Adrenal gland (tissue), 12 donors: ENCODE data around the gene ANKRD42. TPM values are rescaled to one million over a fixed set of nuclear protein-coding genes. Genes with fewer than 3 reads are reported as not detected.

ENCODE experiments used
- DNase-seq, 7 donors: peaks; one replicate each; pipeline ENCODE4 v3.0.0-alpha.2; 2019 to 2020
- H3K27ac ChIP-seq, 5 donors: fragments of 200-600 bp; sonication (generic) in 4 of 5; 1 replicate in 3 of 5; 2 replicates in 2 of 5; pipeline versions ENCODE4 v1.5.1 to v1.8.0; 2016 to 2020; ENCODE audit warnings: mild to moderate bottlenecking in 1 of 5
- H3K27me3 ChIP-seq: fragments of 200-600 bp; 2 replicates; pipeline ENCODE4 v1.8.0; 2021
- H3K36me3 ChIP-seq, 2 donors: fragments of 200-600 bp; replicated peaks in 1 of 2; 1 replicate in 1 of 2; 2 replicates in 1 of 2; pipeline versions ENCODE4 v1.5.1 to v1.8.0; 2018 to 2022
- H3K4me1 ChIP-seq, 2 donors: fragments of 200-600 bp; replicated peaks in 1 of 2; 1 replicate in 1 of 2; 2 replicates in 1 of 2; pipeline versions ENCODE4 v1.5.1 to v1.8.0; 2018 to 2021
- H3K4me3 ChIP-seq, 4 donors: fragments of 200-600 bp; sonication (generic) in 3 of 4; one replicate each; pipeline ENCODE4 v1.5.1; 2016 to 2018
- H3K9me3 ChIP-seq, 3 donors: fragments of 200-600 bp; sonication (generic) in 1 of 3; replicated peaks in 1 of 3; 1 replicate in 2 of 3; 2 replicates in 1 of 3; pipeline versions ENCODE4 v1.5.1 to v1.8.0; 2016 to 2021
- CTCF ChIP-seq, 6 experiments: fragments of 450-650 bp in 4 of 6; fragments of 200-600 bp in 2 of 6; sonication (generic) in 1 of 6; IDR thresholded peaks; 1 replicate in 5 of 6; 2 replicates in 1 of 6; pipeline versions ENCODE4 v1.5.1 to v1.8.0; 2016 to 2021; ENCODE audit warnings: antibody characterized with exemption in 6 of 6, mild to moderate bottlenecking in 2 of 6, moderate library complexity in 1 of 6
- POLR2A ChIP-seq, 2 donors: fragments of 450-650 bp; IDR thresholded peaks; one replicate each; pipeline ENCODE4 v1.6.1; 2017; ENCODE audit warnings: antibody characterized with exemption in 2 of 2, mild to moderate bottlenecking in 2 of 2, moderate library complexity in 1 of 2
- WGBS, 4 donors: extraction: QIAGEN DNeasy Blood & Tissue Kit in 2 of 4; methylation state at CpG; one replicate each; pipeline versions ENCODE4 v1.1.5 to v1.1.7; 2013 to 2017; 5-methylcytosine and 5-hydroxymethylcytosine counted together
- intact Hi-C, 2 donors: fragments of 100-400 bp; cut with DNase I; formaldehyde crosslinking; loops; one replicate each; pipeline versions ENCODE4 v1.14.1 to v1.15.0; 2022 to 2023
- polyA plus RNA-seq, 3 donors: library from polyadenylated mRNA; stranded (reverse); fragments of 200-250 nt in 2 of 3; fragments of 350-450 nt in 1 of 3; fragmentation: Illumina TruSeq in 1 of 3; extraction: RNeasy Lipid Tissue Mini Kit (QIAGEN cat#74804) in 1 of 3; gene quantifications; one replicate each; pipeline ENCODE4 v1.2.3, GENCODE V29; 2013 to 2014
- total RNA-seq, 9 donors: library from RNA; depleted of rRNA in 4 of 9; stranded (reverse); fragments of >200 nt in 4 of 9; fragments of 120-200 nt in 1 of 9; fragmentation: NEBNext Ultra II Directional in 1 of 9; extraction: Animal tissue kit (Norgen Biotek cat#: 25700) in 1 of 9; gene quantifications; one replicate each; pipeline versions ENCODE4 v1.1.0 to v1.2.4, GENCODE V29; 2013 to 2023
- donor health status: healthy with polysubstance abuse.
- donor health status: Bipolar disorder and iron deficiency.
- donor health status: DM: yes; HTN: yes; CAD: no.
- donor health status: DM: no; HTN: no; CAD: no.
- donor health status: DM: no; HTN: no; CAD: no.
- donor health status: DM: yes; HTN: yes; CAD: no.

The ANKRD42 gene
- total and polyA plus RNA-seq, 12 donors, result 9.0 to 34.3 (median 23.3) TPM

- Histone ChIP-seq H3K4me3 (no peak overlapping the region), H3K9me3 (no peaks in the 10 kb centered on the region), H3K27ac (peak overlapping the region in 1 of 5 donors; percentile 9), H3K36me3 (peaks cover 0 to 58% of the 10 kb centered on the region in 2 donors), H3K27me3 (no peaks in the 10 kb centered on the region), H3K4me1 (peaks cover 17 to 66% of the 10 kb centered on the region in 2 donors)
- intact Hi-C loops, result no loop called here
- TF ChIP-seq POLR2A (IDR thresholded peaks at IDR 0.05) (no peak), CTCF (IDR thresholded peaks at IDR 0.05) (no peak)
- no peak for DNase-seq
- 77 to 92% (median 87%) methylated on average over 4 of the region's 4 CpGs for WGBS, 4 donors
These were observed 21.0 kb upstream of the ANKRD42 start for GRCh38 chr11:83172551-83172950.

GRCh38 chr11:83174008-83174407, 19.5 kb upstream of the ANKRD42 start:
- H3K27me3 ChIP-seq, result no peaks in the 10 kb centered on the region
- H3K4me3 ChIP-seq, result no peak overlapping the region
- peaks cover 0 to 58% of the 10 kb centered on the region in 2 donors for H3K36me3 ChIP-seq
- DNase-seq, result no peak
- peak overlapping the region in 2 of 5 donors; percentile 46 to 50 for H3K27ac ChIP-seq
- H3K9me3 ChIP-seq, result no peaks in the 10 kb centered on the region
- no peak for TF ChIP-seq CTCF (IDR thresholded peaks at IDR 0.05)
- no peak for TF ChIP-seq POLR2A (IDR thresholded peaks at IDR 0.05)
- H3K4me1 ChIP-seq, result peaks cover 17 to 66% of the 10 kb centered on the region in 2 donors
- intact Hi-C loops, result no loop called here

GRCh38 chr11:83175815-83176214, 17.7 kb upstream of the ANKRD42 start:
- no peak for TF ChIP-seq CTCF (IDR thresholded peaks at IDR 0.05)
- no peak for TF ChIP-seq POLR2A (IDR thresholded peaks at IDR 0.05)
- intact Hi-C loops, result no loop called here
- Histone ChIP-seq H3K4me1 (peaks cover 13 to 52% of the 10 kb centered on the region in 2 donors), H3K27ac (peak overlapping the region in 1 of 5 donors; percentile 37), H3K4me3 (no peak overlapping the region), H3K27me3 (no peaks in the 10 kb centered on the region), H3K9me3 (no peaks in the 10 kb centered on the region), H3K36me3 (peaks cover 0 to 62% of the 10 kb centered on the region in 2 donors)
- DNase-seq, result no peak
- 40 to 60% (median 50%) methylated on average over 1 of the region's 1 CpG for WGBS, 4 donors

- intact Hi-C loops, result no loop called here
- H3K4me1 ChIP-seq, result no peaks in the 10 kb centered on the region
- H3K27ac ChIP-seq, result no peak overlapping the region
- WGBS, 4 donors, result 57 to 72% (median 69%) methylated on average over 2 of the region's 2 CpGs
- TF ChIP-seq CTCF (IDR thresholded peaks at IDR 0.05), result no peak
- no peak for TF ChIP-seq POLR2A (IDR thresholded peaks at IDR 0.05)
- H3K9me3 ChIP-seq, result no peaks in the 10 kb centered on the region
- peaks cover 0 to 95% of the 10 kb centered on the region in 2 donors for H3K36me3 ChIP-seq
- DNase-seq, result no peak
- no peak overlapping the region for H3K4me3 ChIP-seq
- H3K27me3 ChIP-seq, result no peaks in the 10 kb centered on the region
These were observed 11.7 kb upstream of the ANKRD42 start for GRCh38 chr11:83181815-83182214.
